ENCODE data around the gene C14orf132. TPM values are rescaled to one million over a fixed set of nuclear protein-coding genes. Genes with fewer than 3 reads are reported as not detected.

C14orf132 gene
- total RNA-seq, 1 donor from 2014 or later, result 8.0 TPM

GRCh38 chr14:96097752-96098151 is 58.6 kb downstream of the C14orf132 start:
- TF ChIP-seq CTCF (IDR thresholded peaks at IDR 0.05; ENCODE audit: insufficient read depth, low read depth, low read length) (no peak), EZH2 (IDR thresholded peaks at IDR 0.05; ENCODE audit: insufficient read depth, low read length) (no peak)
- FAIRE-seq, result no peak
- no peak overlapping the region for H3K27ac Mint-ChIP-seq (ENCODE audit: unreplicated experiment)
- Histone ChIP-seq H3K9ac (ENCODE audit: low read length) (no peak overlapping the region), H3K27ac (ENCODE audit: low read depth, low read length) (no peak overlapping the region), H3K4me2 (ENCODE audit: low read length) (no peak overlapping the region), H3K36me3 (ENCODE audit: insufficient read depth, low read length) (no peaks in the 10 kb centered on the region), H3K9me3 (ENCODE audit: insufficient read depth, low read depth, low read length) (no peaks in the 10 kb centered on the region), H4K20me1 (ENCODE audit: insufficient read depth, low read length) (no peaks in the 10 kb centered on the region), H3K27me3 (ENCODE audit: insufficient read depth, low read length) (no peaks in the 10 kb centered on the region), H3K79me2 (ENCODE audit: insufficient read depth, low read length) (no peaks in the 10 kb centered on the region), H3K4me3 (ENCODE audit: insufficient read depth, low read depth, low read length) (no peak overlapping the region), H2AFZ (ENCODE audit: low read depth, low read length) (no peak overlapping the region), H3K4me1 (ENCODE audit: insufficient read depth, low read length) (peaks cover 14% of the 10 kb centered on the region)
- H3K4me1 Mint-ChIP-seq (ENCODE audit: low read depth, unreplicated experiment), result peaks cover 6% of the 10 kb centered on the region
- DNase-seq (ENCODE audit: low read depth), result no peak
- H3K4me3 Mint-ChIP-seq (ENCODE audit: unreplicated experiment), result no peak overlapping the region
- H3K9me3 Mint-ChIP-seq (ENCODE audit: unreplicated experiment), result no peaks in the 10 kb centered on the region
- H3K36me3 Mint-ChIP-seq (ENCODE audit: low read depth, unreplicated experiment), result peaks cover 3% of the 10 kb centered on the region
- peaks cover 10% of the 10 kb centered on the region for H3K27me3 Mint-ChIP-seq (ENCODE audit: low read depth, unreplicated experiment)

GRCh38 chr14:96098309-96098998 is 59.3 kb downstream of the C14orf132 start:
- Histone ChIP-seq H3K9ac (ENCODE audit: low read length) (no peak overlapping the region), H3K4me2 (ENCODE audit: low read length) (no peak overlapping the region), H3K27me3 (ENCODE audit: insufficient read depth, low read length) (no peaks in the 10 kb centered on the region), H3K79me2 (ENCODE audit: insufficient read depth, low read length) (no peaks in the 10 kb centered on the region), H4K20me1 (ENCODE audit: insufficient read depth, low read length) (no peaks in the 10 kb centered on the region), H3K4me3 (ENCODE audit: insufficient read depth, low read depth, low read length) (no peak overlapping the region), H2AFZ (ENCODE audit: low read depth, low read length) (no peak overlapping the region), H3K4me1 (ENCODE audit: insufficient read depth, low read length) (peaks cover 10% of the 10 kb centered on the region), H3K36me3 (ENCODE audit: insufficient read depth, low read length) (no peaks in the 10 kb centered on the region), H3K9me3 (ENCODE audit: insufficient read depth, low read depth, low read length) (no peaks in the 10 kb centered on the region), H3K27ac (ENCODE audit: low read depth, low read length) (no peak overlapping the region)
- TF ChIP-seq EZH2 (IDR thresholded peaks at IDR 0.05; ENCODE audit: insufficient read depth, low read length) (no peak), CTCF (IDR thresholded peaks at IDR 0.05; ENCODE audit: insufficient read depth, low read depth, low read length) (peak; percentile 81)
- no peak overlapping the region for H3K4me3 Mint-ChIP-seq (ENCODE audit: unreplicated experiment)
- DNase-seq (ENCODE audit: low read depth) (no peak), FAIRE-seq (peak; percentile 93)
- peaks cover 6% of the 10 kb centered on the region for H3K4me1 Mint-ChIP-seq (ENCODE audit: low read depth, unreplicated experiment)
- H3K9me3 Mint-ChIP-seq (ENCODE audit: unreplicated experiment), result no peaks in the 10 kb centered on the region
- peaks cover 10% of the 10 kb centered on the region for H3K27me3 Mint-ChIP-seq (ENCODE audit: low read depth, unreplicated experiment)
- no peak overlapping the region for H3K27ac Mint-ChIP-seq (ENCODE audit: unreplicated experiment)
- peaks cover 3% of the 10 kb centered on the region for H3K36me3 Mint-ChIP-seq (ENCODE audit: low read depth, unreplicated experiment)

- Mint-ChIP-seq H3K9me3 (ENCODE audit: unreplicated experiment) (no peaks in the 10 kb centered on the region), H3K36me3 (ENCODE audit: low read depth, unreplicated experiment) (peaks cover 3% of the 10 kb centered on the region), H3K27ac (ENCODE audit: unreplicated experiment) (no peak overlapping the region), H3K4me1 (ENCODE audit: low read depth, unreplicated experiment) (peaks cover 6% of the 10 kb centered on the region), H3K27me3 (ENCODE audit: low read depth, unreplicated experiment) (peaks cover 10% of the 10 kb centered on the region), H3K4me3 (ENCODE audit: unreplicated experiment) (no peak overlapping the region)
- Histone ChIP-seq H3K9me3 (ENCODE audit: insufficient read depth, low read depth, low read length) (no peaks in the 10 kb centered on the region), H3K27ac (ENCODE audit: low read depth, low read length) (no peak overlapping the region), H3K9ac (ENCODE audit: low read length) (no peak overlapping the region), H4K20me1 (ENCODE audit: insufficient read depth, low read length) (no peaks in the 10 kb centered on the region), H2AFZ (ENCODE audit: low read depth, low read length) (no peak overlapping the region), H3K36me3 (ENCODE audit: insufficient read depth, low read length) (no peaks in the 10 kb centered on the region), H3K4me3 (ENCODE audit: insufficient read depth, low read depth, low read length) (no peak overlapping the region), H3K79me2 (ENCODE audit: insufficient read depth, low read length) (no peaks in the 10 kb centered on the region), H3K4me2 (ENCODE audit: low read length) (no peak overlapping the region), H3K27me3 (ENCODE audit: insufficient read depth, low read length) (no peaks in the 10 kb centered on the region), H3K4me1 (ENCODE audit: insufficient read depth, low read length) (peaks cover 10% of the 10 kb centered on the region)
- no peak for FAIRE-seq
- DNase-seq (ENCODE audit: low read depth), result no peak
- no peak for TF ChIP-seq EZH2 (IDR thresholded peaks at IDR 0.05; ENCODE audit: insufficient read depth, low read length)
- no peak for TF ChIP-seq CTCF (IDR thresholded peaks at IDR 0.05; ENCODE audit: insufficient read depth, low read depth, low read length)
Observed at GRCh38 chr14:96098999-96099335, 59.8 kb downstream of the C14orf132 start.

Data from astrocyte (in vitro differentiated cells and primary cell).